OCI-LY7 (cell line): ENCODE data around the gene CYP4F11.

Experiments
- EZH2phosphoT487 ChIP-seq: fragments of 200-600 bp; sonication (generic); IDR thresholded peaks from 2 replicates; pipeline ENCODE4 v1.6.1; 2018; ENCODE audit warnings: low read depth, borderline replicate concordance, mild to moderate bottlenecking, mixed run types, antibody characterized with exemption, low read length, moderate library complexity, mixed read lengths
- TF ChIP-seq, protein P1 (sequence below): fragments of 200-600 bp; sonication (generic); conservative IDR thresholded peaks from 2 replicates; pipeline ENCODE4 v1.5.1; 2014; ENCODE audit warnings: mild to moderate bottlenecking, antibody characterized with exemption, low read length, moderate library complexity, mixed read lengths

DNA sequence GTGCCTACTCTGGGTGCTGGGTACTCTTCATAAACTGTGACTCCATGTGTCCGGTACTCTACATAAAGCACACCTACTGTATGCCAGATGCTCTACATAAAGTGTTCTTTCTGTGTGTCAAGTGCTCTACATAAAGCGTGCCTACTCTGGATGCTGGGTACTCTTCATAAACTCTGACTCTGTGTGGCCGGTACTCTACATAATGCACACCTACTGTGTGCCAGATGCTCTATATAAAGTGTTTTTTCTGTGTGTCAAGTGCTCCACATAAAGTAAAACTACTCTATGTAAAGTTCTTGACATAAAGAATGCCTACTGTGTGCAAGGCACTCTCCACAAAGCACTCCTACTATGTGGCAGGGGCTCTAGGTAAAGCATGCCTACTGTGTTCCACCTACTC lies 1.8 kb upstream of the CYP4F11 start:
- TF ChIP-seq, protein P1, sequence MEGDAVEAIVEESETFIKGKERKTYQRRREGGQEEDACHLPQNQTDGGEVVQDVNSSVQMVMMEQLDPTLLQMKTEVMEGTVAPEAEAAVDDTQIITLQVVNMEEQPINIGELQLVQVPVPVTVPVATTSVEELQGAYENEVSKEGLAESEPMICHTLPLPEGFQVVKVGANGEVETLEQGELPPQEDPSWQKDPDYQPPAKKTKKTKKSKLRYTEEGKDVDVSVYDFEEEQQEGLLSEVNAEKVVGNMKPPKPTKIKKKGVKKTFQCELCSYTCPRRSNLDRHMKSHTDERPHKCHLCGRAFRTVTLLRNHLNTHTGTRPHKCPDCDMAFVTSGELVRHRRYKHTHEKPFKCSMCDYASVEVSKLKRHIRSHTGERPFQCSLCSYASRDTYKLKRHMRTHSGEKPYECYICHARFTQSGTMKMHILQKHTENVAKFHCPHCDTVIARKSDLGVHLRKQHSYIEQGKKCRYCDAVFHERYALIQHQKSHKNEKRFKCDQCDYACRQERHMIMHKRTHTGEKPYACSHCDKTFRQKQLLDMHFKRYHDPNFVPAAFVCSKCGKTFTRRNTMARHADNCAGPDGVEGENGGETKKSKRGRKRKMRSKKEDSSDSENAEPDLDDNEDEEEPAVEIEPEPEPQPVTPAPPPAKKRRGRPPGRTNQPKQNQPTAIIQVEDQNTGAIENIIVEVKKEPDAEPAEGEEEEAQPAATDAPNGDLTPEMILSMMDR = no peak
- TF ChIP-seq EZH2phosphoT487 = no peak
